ENCODE data around the gene CEP128. TPM values are rescaled to one million over a fixed set of nuclear protein-coding genes. Genes with fewer than 3 reads are reported as not detected.

The CEP128 gene
- total RNA-seq, 4 donors from 2014 or later: 0.82 to 3.6 (median 1.6) TPM

- no peaks in the 10 kb centered on the region for H3K4me1 ChIP-seq
- H3K9me3 ChIP-seq: no peaks in the 10 kb centered on the region
- H3K4me3 ChIP-seq: no peak overlapping the region
- in situ Hi-C loops (cut with MboI; ENCODE audit: low sequenced_read_pairs in 4 of 4) (loop anchor here in 1 of 4 donors (10.0 kb wide), 1 partner anchor 227 kb away; no protein-coding TSS in a partner anchor), intact Hi-C loops (cut with DNase I; ENCODE audit: low total_unique reads) (no loop called here)
- no peak for ATAC-seq
- no peak for DNase-seq
- no peak overlapping the region for H3K27ac ChIP-seq
- TF ChIP-seq POLR2A (IDR thresholded peaks at IDR 0.05) (no peak), CTCF (IDR thresholded peaks at IDR 0.05 in 4 of 5, conservative IDR thresholded peaks at IDR 0.05 in 1 of 5) (no peak)
- H3K36me3 ChIP-seq: no peaks in the 10 kb centered on the region
- no peaks in the 10 kb centered on the region for H3K27me3 ChIP-seq
Measured at GRCh38 chr14:80948291-80948690, 6.8 kb upstream of the CEP128 start.

GRCh38 chr14:80946797-80947196 is 5.3 kb upstream of the CEP128 start:
- Histone ChIP-seq H3K4me1 (peaks cover 0 to 7% of the 10 kb centered on the region in 2 donors), H3K9me3 (no peaks in the 10 kb centered on the region), H3K27ac (no peak overlapping the region), H3K36me3 (no peaks in the 10 kb centered on the region), H3K27me3 (no peaks in the 10 kb centered on the region), H3K4me3 (no peak overlapping the region)
- TF ChIP-seq POLR2A (IDR thresholded peaks at IDR 0.05): no peak
- TF ChIP-seq CTCF (IDR thresholded peaks at IDR 0.05 in 4 of 5, conservative IDR thresholded peaks at IDR 0.05 in 1 of 5): no peak
- in situ Hi-C loops (cut with MboI; ENCODE audit: low sequenced_read_pairs in 4 of 4) (loop anchor here in 1 of 4 donors (10.0 kb wide), 1 partner anchor 228 kb away; no protein-coding TSS in a partner anchor), intact Hi-C loops (cut with DNase I; ENCODE audit: low total_unique reads) (no loop called here)
- ATAC-seq: no peak
- no peak for DNase-seq

- DNase-seq (no peak), ATAC-seq (no peak)
- in situ Hi-C loops (cut with MboI; ENCODE audit: low sequenced_read_pairs in 4 of 4): loop anchor here in 1 of 4 donors (10.0 kb wide), 1 partner anchor 229 kb away; no protein-coding TSS in a partner anchor
- Histone ChIP-seq H3K9me3 (no peaks in the 10 kb centered on the region), H3K27ac (no peak overlapping the region), H3K27me3 (no peaks in the 10 kb centered on the region), H3K4me3 (no peak overlapping the region), H3K36me3 (no peaks in the 10 kb centered on the region), H3K4me1 (peaks cover 1 to 8% of the 10 kb centered on the region in 2 donors)
- intact Hi-C loops (cut with DNase I; ENCODE audit: low total_unique reads): no loop called here
- TF ChIP-seq POLR2A (IDR thresholded peaks at IDR 0.05): no peak
- no peak for TF ChIP-seq CTCF (IDR thresholded peaks at IDR 0.05 in 4 of 5, conservative IDR thresholded peaks at IDR 0.05 in 1 of 5)
Measured at GRCh38 chr14:80946187-80946586, 4.6 kb upstream of the CEP128 start.

- in situ Hi-C loops (cut with MboI; ENCODE audit: low sequenced_read_pairs in 4 of 4) (loop anchor here in 1 of 4 donors (10.0 kb wide), 1 partner anchor 230 kb away; no protein-coding TSS in a partner anchor), intact Hi-C loops (cut with DNase I; ENCODE audit: low total_unique reads) (loop anchor here (5.0 kb wide), 2 partner anchors 272 to 587 kb away; partner anchors contain the start of gene SEL1L)
- DNase-seq (no peak), ATAC-seq (no peak)
- no peak for TF ChIP-seq CTCF (IDR thresholded peaks at IDR 0.05 in 4 of 5, conservative IDR thresholded peaks at IDR 0.05 in 1 of 5)
- no peak for TF ChIP-seq POLR2A (IDR thresholded peaks at IDR 0.05)
- Histone ChIP-seq H3K4me3 (no peak overlapping the region), H3K27ac (no peak overlapping the region), H3K4me1 (peaks cover 5 to 8% of the 10 kb centered on the region in 2 donors), H3K27me3 (no peaks in the 10 kb centered on the region), H3K9me3 (no peaks in the 10 kb centered on the region), H3K36me3 (no peaks in the 10 kb centered on the region)
Measured at GRCh38 chr14:80944861-80945617, 3.5 kb upstream of the CEP128 start.

Data from gastrocnemius medialis (tissue), 4 donors.